GM12892 (cell line): ENCODE data around the gene NKD1.
"Not testable (repeated sequence)": the region's sequence is repeated elsewhere in the genome, so short reads cannot be mapped to it uniquely, and the experiment has no call there.

Experiments used
- DNase-seq: peaks from one replicate; pipeline ENCODE4 v3.0.0; 2011; ENCODE audit not compliant: insufficient read length
- FAIRE-seq: peaks from 2 replicates; lab custom pipeline; 2011; peaks lifted over from hg19 to GRCh38; lab: Jason Lieb, UNC
- POLR2A ChIP-seq: IDR thresholded peaks from 2 replicates; pipeline ENCODE4 v1.6.1; 2011; ENCODE audit warnings: low read depth, low read length, control low read depth
- POLR2AphosphoS5 ChIP-seq: IDR thresholded peaks from 2 replicates; pipeline ENCODE4 v1.6.1; 2011; ENCODE audit warnings: low read depth, low read length, control low read depth
- TAF1 ChIP-seq: IDR thresholded peaks from 2 replicates; pipeline ENCODE4 v1.6.1; 2011; ENCODE audit warnings: low read depth, mild to moderate bottlenecking, control low read depth, low read length, borderline replicate concordance

NKD1 gene

GRCh38 chr16:50534091-50534490 lies 14.1 kb upstream of the NKD1 start:
- FAIRE-seq: no peak
- DNase-seq: no peak
- no peak for TF ChIP-seq POLR2A
- TF ChIP-seq TAF1: no peak
- TF ChIP-seq POLR2AphosphoS5: no peak

GRCh38 chr16:50534556-50534955 lies 13.6 kb upstream of the NKD1 start:
- TF ChIP-seq POLR2A (no peak), POLR2AphosphoS5 (no peak), TAF1 (no peak)
- FAIRE-seq (no peak), DNase-seq (no peak)

GRCh38 chr16:50534958-50535357 lies 13.2 kb upstream of the NKD1 start:
- FAIRE-seq: no peak
- TF ChIP-seq TAF1 (no peak), POLR2AphosphoS5 (no peak), POLR2A (no peak)
- DNase-seq: no peak

- FAIRE-seq (no peak), DNase-seq (no peak)
- TF ChIP-seq POLR2AphosphoS5: no peak
- no peak for TF ChIP-seq POLR2A
- no peak for TF ChIP-seq TAF1
These were observed 12.5 kb upstream of the NKD1 start for GRCh38 chr16:50535506-50536257.

- DNase-seq, FAIRE-seq: not testable (repeated sequence)
These were observed 11.9 kb upstream of the NKD1 start for GRCh38 chr16:50536258-50536645.

GRCh38 chr16:50537533-50538290 lies 10.5 kb upstream of the NKD1 start:
- DNase-seq (no peak), FAIRE-seq (no peak)
- TF ChIP-seq TAF1: no peak
- no peak for TF ChIP-seq POLR2A
- TF ChIP-seq POLR2AphosphoS5: no peak

GRCh38 chr16:50538411-50539052 lies 9.7 kb upstream of the NKD1 start:
- no peak for TF ChIP-seq POLR2A
- TF ChIP-seq POLR2AphosphoS5: no peak
- TF ChIP-seq TAF1: no peak
- FAIRE-seq (no peak), DNase-seq (no peak)

GRCh38 chr16:50539053-50539695 lies 9.0 kb upstream of the NKD1 start:
- FAIRE-seq: no peak
- TF ChIP-seq TAF1 (no peak), POLR2AphosphoS5 (no peak), POLR2A (no peak)
- DNase-seq: no peak

GRCh38 chr16:50539822-50540710 lies 8.1 kb upstream of the NKD1 start:
- no peak for DNase-seq
- TF ChIP-seq TAF1 (no peak), POLR2A (no peak), POLR2AphosphoS5 (no peak)
- FAIRE-seq: no peak

GRCh38 chr16:50540711-50541007 lies 7.5 kb upstream of the NKD1 start:
- DNase-seq (no peak), FAIRE-seq (no peak)
- TF ChIP-seq POLR2A: no peak
- TF ChIP-seq TAF1: no peak
- no peak for TF ChIP-seq POLR2AphosphoS5

GRCh38 chr16:50542703-50543102 lies 5.5 kb upstream of the NKD1 start:
- no peak for FAIRE-seq
- TF ChIP-seq POLR2A (no peak), TAF1 (no peak), POLR2AphosphoS5 (no peak)
- DNase-seq: no peak
